Measurements from ENCODE around the gene LELP1.
"Not testable (repeated sequence)": the region's sequence is repeated elsewhere in the genome, so short reads cannot be mapped to it uniquely, and the experiment has no call there.

Gene LELP1

DNA sequence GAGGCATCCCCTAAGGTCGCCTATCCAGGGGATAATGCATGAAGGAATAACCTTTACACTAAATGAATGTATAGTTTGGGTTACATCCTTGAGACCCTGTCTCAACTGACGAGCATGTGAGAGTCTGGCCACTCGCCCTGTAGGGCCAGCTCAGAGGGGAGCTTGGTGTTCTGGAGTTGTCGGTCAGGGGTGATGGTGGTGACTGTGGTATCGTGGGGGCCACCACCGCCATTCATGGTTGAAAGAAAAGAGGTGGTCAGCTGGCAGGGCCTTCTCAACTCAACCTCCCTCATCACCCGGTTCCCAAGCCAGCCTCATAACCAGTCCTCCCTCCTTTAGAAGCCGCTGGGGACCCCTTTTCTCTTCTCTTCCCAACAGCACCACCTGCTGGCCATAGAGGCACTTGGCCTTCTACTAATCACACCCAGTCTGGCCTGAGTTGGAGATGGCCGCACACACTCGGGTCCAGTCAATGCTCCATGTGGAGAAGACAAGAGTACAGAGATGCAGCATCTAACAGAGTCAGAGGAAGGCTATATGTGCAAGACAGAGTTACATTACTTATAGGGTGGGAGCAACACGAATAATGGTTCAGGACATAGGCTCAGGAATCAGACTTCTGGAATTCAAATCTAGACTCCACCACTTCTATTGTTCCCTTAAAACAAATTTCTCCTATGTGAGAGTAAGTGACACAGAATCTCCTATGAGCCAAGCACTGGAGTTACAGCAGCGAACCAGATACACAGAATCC is 26.0 kb downstream of the LELP1 start:
- not testable (repeated sequence) for DNase-seq

DNA sequence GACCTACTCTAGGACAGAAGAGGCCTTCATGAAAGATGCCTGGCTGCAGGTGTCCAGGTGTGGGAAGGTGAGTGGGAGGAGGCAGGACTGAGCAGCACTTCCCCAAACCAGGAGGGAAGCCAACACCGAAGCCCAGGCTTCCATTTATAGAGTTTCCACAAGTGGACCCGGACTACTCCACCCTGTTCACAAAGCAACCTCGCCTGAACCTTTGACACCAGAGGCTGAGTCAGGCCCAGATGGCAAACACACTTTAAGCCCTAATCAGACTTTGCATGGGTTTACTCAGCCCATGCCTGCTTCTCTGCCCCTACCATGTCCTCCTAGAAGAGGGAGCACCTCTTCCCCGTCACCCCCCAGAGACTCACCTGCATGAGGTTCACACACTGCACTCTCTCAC is 28.1 kb downstream of the LELP1 start:
- DNase-seq = no peak

DNA sequence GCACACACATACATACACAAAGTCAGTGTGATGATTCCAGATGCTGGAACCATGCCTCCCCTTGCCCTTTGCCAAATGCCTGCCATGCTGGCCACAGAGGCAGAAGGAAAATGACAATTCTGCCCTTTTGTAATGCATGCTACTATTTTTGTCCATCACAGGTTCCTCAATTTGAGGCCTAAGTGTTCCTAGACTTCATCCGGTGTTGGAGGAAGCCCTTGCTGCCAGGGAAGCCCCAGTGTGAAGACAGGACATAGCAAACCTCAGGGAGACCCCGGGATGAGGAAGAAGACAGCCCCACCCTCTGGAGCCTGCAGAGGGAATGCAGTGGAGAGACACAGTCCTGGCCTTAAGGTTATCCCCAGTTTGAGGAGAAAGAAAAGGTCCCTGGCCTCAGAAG is 28.6 kb downstream of the LELP1 start:
- no peak for DNase-seq

DNA sequence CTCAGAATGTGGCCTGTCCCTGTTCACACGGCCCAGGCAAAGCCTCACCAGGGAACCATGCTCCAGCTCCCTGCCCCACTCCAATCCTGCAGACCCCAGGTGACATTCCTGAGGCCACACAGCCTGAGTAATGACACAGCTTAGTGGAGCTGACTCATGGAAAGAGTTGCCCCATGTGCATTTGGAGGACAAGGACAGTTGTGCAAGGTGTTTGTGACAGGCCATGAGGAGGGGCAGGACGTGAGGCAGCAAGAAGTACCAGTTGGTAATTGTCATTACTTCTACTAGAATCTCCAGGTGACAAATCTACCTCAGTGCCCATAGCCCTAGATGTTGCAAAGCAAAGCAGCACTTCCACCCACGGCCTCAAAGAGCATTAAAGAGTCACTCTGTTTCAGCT is 29.3 kb downstream of the LELP1 start:
- DNase-seq = no peak

DNA sequence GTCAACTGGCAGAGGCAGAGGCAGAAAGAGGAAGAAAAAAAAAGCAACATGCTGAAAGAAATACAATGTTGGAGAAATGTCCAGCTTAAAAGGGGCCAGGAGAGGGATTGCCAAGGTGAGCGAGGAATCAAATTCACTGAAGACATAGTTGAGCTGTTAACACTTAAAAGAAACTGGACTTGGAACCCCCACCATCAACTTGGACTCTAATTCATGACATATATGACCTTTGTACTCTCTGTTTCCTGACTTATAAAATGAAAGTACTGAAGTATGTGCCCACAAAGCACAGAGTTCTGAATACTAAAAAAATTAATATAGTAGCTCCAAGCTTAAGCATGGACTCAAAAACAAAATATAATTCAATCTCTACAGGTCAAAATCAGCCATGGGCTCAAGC is 30.2 kb downstream of the LELP1 start:
- DNase-seq = no peak

DNA sequence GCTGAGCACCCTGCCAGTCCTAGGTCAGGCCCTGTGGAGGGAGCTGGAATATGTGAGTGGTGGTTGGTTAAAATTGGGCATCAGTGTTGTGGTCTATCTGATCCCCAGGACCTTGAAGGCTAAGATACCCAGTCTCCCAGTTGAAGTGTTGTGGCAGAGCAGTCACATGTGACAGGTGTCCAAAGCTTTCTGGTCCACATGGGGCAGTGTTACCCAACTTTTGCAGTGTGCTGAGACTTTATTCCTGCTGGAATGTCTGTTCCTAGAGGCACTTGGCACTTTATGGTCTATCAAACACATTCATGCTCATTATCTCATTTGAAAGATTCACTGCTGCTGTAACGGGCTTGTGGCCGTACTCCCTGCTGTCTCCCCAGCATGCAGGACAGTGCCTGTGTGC is 35.3 kb downstream of the LELP1 start:
- no peak for DNase-seq

DNA sequence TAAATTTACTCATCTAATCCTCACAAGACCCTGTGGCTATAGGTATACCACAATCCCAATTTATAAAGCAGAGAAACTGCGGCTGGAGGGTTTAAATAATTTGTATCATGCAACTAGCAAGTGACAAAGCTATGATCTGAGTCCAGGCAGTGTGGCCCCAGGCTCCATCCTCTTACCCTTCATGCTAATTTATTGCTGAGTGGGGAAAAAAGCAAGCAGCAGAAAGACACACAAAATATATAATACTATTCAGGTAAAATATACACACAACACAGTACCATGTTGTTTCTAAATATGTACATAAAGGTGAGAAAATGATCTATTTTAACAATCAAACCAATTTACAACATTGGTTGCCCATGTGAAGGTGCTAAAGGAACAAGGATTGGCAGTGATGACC is 38.9 kb downstream of the LELP1 start:
- no peak for DNase-seq

DNA sequence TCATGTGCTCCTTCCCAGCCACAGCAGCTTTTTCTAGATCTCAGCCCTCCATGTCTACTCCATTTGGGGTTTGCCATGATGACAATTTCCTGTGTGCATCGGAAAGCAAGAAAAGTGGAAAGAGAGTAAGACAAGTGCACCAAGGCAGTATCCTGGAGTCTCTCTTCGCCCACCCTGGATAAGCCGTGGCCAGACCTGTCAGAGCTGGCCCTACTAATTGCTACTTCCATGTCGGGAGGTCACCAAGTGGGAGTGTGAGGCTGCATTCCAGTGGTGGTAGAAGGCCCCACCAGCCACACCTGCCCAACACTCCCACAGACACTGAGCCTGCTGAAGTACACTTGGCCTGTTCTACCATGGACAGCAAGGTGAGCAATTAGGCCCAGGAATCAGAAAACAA is 42.2 kb downstream of the LELP1 start:
- DNase-seq = no peak

DNA sequence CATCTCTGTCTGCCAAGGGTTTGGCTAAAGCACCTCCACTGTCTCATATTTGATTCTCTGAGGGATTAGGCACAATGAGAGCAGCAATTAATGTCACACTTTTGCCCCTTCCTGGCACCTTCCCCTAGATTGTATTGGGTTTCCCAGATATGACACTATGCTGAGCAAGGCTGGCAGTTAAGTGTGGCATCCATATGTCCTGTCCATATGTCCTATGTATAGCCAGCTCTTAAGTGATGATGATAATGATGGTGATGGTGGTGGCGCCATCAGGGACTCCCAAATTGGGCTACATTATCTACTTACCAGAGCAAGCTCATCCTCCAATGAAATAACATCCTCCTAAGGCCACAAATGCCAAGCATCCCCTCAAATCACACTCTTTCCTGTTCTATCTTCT is 42.8 kb downstream of the LELP1 start:
- DNase-seq = no peak

DNA sequence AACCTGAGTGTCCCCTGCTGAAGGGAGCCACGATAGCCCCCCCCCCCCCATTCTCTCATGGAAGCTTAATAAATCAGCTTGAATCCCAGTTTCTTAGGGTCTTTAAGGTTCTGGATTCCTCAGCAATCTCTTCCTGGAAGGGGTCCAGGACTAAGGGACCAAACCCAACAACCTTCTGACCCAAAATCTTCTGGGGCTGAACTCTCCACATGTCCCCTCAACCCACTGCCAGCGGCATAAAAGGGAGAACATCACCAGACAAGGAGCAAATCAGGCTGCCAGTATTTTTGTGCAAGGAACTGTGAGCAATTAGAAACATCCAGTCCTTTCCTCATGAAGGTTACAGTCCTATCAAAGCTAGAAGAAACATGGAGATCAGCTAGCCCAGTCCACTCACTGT is 43.6 kb downstream of the LELP1 start:
- DNase-seq = no peak

DNA sequence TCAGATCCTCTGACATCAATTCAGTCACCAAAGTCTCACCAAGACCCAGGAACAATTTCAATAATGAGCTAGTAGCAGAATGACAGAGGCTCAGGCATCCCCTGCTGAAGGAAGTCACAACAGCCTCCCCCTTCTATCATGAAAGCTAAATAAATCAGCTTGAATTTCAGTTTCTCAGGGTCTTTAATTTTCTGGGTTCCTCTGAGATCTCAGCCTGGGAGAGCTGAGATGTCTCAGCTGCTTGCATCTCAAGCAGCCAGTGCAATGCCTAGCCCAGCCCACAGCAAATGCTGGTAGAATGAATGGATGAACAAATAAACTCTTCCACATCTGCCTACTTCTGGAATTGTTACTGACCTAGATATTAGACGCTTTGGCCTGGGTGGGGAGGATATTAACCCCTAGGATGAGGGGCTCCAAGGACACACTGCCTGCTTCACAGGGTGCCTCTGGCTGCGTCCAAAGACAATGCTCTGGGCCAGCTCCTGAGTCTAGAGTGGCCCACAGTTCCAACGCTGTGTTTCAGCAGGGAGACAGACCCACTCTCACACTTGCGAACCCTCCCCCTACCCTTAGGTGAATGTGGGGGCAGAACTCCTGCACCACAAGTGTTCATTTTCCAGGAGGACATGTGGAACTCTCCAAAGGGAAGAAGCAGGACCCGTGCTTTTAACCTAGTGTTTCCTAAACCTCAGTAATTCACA is 45.1 kb downstream of the LELP1 start:
- DNase-seq = no peak

DNA sequence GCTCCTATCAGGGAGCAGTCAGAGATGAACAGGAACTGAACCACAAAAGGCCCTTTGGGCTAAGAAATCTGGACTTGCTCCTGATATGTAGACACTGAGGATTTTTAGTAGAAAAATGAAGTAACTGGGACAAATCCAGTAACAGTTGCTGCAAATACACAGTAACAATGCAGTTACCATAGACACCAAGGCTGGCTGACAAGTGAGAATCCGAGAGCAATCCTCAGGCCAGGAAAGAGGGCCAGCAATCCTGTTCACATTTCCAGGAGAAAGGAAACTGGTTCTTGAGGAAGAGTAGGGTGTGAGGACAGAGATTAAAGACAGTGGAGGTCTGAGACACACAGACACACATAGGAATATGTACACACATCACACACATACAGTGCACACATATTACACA is 46.9 kb downstream of the LELP1 start:
- DNase-seq = no peak

DNA sequence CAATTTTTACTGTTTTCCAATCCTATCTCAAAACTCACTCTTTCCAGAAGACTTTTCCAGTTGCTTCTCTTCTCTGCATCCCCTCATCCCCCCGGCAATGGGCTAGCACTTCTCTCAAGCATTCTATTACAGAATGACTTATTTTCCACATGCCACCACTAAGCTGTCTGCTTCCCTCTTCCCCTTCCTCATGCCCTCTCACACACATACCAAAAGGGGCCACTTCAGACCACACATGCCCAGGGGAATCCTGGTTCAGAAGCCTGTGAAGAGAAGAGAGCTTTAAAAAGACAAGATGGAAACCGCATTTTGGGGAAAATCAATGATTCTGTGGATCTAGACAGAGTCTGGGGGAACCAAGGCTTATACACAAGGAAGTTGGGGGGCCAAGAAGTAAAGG is 47.9 kb downstream of the LELP1 start:
- DNase-seq = no peak

DNA sequence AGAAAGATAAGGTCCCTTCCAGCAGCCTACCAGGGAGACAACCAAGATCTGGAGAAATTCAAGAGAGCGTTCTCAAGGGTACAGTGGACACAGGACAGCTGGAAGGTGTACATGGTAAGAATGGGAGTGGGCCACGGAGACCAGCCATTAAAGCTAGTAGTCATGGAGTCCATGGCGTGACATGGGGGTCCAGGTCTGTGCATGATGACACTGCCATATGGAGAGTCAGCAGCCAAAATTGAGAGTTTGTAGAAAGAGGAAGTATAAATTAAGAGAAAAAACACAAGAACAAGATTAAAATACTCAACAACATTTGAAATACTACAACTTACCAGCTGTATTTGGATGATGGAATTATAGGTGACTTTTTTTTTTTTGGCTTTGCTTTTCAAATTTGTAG is 48.3 kb downstream of the LELP1 start:
- DNase-seq = no peak

DNA sequence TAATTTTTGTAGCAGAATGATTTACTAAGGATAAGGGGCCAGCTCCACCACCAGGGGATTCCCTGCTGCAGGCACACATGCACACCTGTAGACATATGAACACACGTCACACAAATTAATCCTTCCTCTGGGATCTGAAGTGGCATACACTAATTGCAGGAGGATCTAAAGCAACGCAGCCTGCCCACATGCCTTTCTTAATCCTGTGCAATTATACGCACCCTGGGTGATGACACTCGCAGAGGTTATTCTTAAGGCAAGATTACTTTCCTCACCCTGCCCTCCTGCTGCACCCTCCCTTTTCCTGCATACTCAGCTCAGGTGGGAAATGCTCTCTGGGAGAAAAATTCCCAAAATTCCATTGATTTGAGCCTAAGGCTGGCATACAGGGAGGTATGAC is 48.8 kb downstream of the LELP1 start:
- no peak for DNase-seq

DNA sequence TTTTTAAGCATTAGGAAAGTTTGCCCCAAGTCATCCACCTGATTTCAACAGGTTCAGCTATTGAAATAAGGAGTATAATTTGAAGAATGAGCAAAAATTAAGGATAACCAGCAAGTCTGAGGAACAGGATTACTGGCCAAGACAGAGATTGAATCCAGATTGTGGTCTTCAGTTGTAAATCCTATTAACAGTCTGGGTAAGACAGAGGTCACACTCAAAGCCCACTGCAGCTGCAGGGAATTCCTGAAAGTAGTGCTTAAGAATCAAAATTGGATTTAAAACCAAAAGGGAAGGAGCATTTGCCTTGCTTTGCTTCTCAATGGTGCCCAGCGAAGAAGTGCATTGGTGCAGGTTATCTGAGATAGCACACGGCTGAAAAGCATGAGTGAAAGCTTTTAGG is 49.8 kb downstream of the LELP1 start:
- no peak for DNase-seq

DNA sequence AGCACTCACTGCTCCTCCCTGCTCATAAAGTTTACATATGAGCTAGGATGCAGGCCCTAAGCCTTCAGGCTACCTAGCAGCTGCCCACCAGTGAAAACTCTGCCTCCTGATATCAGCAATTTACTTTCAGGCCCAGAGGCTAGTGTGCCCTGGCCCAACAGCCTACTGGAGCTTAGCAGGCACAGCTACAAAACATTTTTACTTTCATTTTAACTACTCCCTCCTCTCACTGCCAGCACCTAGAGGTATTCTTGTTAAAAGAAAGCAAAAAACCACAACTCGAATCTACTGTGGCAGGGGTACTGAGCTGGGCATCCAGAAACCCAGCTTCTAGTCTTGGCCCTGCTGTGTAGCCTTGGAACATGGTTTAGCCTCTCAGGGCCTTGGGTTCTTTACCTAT is 50.5 kb downstream of the LELP1 start:
- DNase-seq = no peak

Measured in T1000 (cell line).